Endothelial cell of umbilical vein (primary cell): ENCODE measurements around the gene TEX9. TPM values are rescaled to one million over a fixed set of nuclear protein-coding genes. Genes with fewer than 3 reads are reported as not detected.
"Not testable (repeated sequence)": the region's sequence is repeated elsewhere in the genome, so short reads cannot be mapped to it uniquely, and the experiment has no call there.

ENCODE experiments used
- BruUV-seq: library from RNA; stranded (reverse); fragments of 400-500 nt; replicated peaks from 2 replicates; lab custom pipeline; 2021; lab: Mats Ljungman, UMichigan
- CTCF ChIA-PET: fragments of 300-600, 350-600 bp; sonication (Branson Sonifier 250); formaldehyde crosslinking; loops from one replicate; lab custom pipeline; 2021; ENCODE audit warnings: antibody characterized with exemption, inconsistent platforms; lab: Charles Lee
- POLR2A ChIA-PET: fragments of 300-600, 350-600 bp; sonication (Branson Sonifier 250); formaldehyde crosslinking; loops from one replicate; lab custom pipeline; 2021; ENCODE audit warnings: antibody characterized with exemption, inconsistent platforms; lab: Charles Lee
- DNase-seq: peaks from one replicate; pipeline ENCODE4 v3.0.0-alpha.2; 2011; ENCODE audit warnings: low read depth, low spot score
- FAIRE-seq: peaks from 2 replicates; lab custom pipeline; 2011; peaks lifted over from hg19 to GRCh38; lab: Jason Lieb, UNC
- H2AFZ ChIP-seq: 2 replicates; pipeline ENCODE4 v1.6.0; 2012; ENCODE audit warnings: low read depth, low read length, control low read depth, inconsistent platforms
- H3K27ac ChIP-seq: 2 replicates; pipeline ENCODE4 v1.5.1; 2011; ENCODE audit warnings: low read depth, mild to moderate bottlenecking, control low read depth, low read length, moderate library complexity; ENCODE audit not compliant: insufficient read depth
- H3K27me3 ChIP-seq, 2 experiments: 2 replicates each; pipeline versions ENCODE4 v1.6.0 to v1.6.1; 2011; ENCODE audit warnings: low read length in 2 of 2, mixed read lengths in 1 of 2; ENCODE audit not compliant: control insufficient read depth in 2 of 2, insufficient read depth in 2 of 2
- H3K36me3 ChIP-seq, 2 experiments: 2 replicates in 1 of 2; 3 replicates in 1 of 2; pipeline ENCODE4 v1.5.1; 2011; ENCODE audit warnings: low read length in 2 of 2, mild to moderate bottlenecking in 1 of 2, moderate library complexity in 1 of 2; ENCODE audit not compliant: control insufficient read depth in 2 of 2, insufficient read depth in 2 of 2; ENCODE audit errors: extremely low read depth in 1 of 2
- H3K4me1 ChIP-seq: 3 replicates; pipeline ENCODE4 v1.5.1; 2011; ENCODE audit warnings: mild to moderate bottlenecking, low read length; ENCODE audit not compliant: control insufficient read depth, insufficient read depth; ENCODE audit errors: extremely low read depth
- H3K4me2 ChIP-seq: 2 replicates; pipeline ENCODE4 v1.6.1; 2011; ENCODE audit warnings: low read length, control low read depth, mixed read lengths; ENCODE audit not compliant: insufficient read depth
- H3K4me3 ChIP-seq, 3 experiments: fragments of 200-600 bp in 1 of 3; sonication (generic), shearing (Covaris generic) in 1 of 3; replicated peaks in 1 of 3; 2 replicates each; pipeline ENCODE4 v1.5.1; 2011 to 2016; ENCODE audit warnings: control low read depth in 3 of 3, low read length in 3 of 3, mild to moderate bottlenecking in 2 of 3, inconsistent platforms in 1 of 3, low read depth in 1 of 3, moderate library complexity in 1 of 3; ENCODE audit not compliant: insufficient read depth in 1 of 3
- H3K79me2 ChIP-seq: 2 replicates; pipeline ENCODE4 v1.6.0; 2012; ENCODE audit warnings: low read length, inconsistent platforms; ENCODE audit not compliant: control insufficient read depth, insufficient read depth
- H3K9ac ChIP-seq: replicated peaks from 2 replicates; pipeline ENCODE3; 2011; ENCODE audit warnings: low read length, control low read depth; ENCODE audit not compliant: insufficient read depth; ENCODE audit errors: extremely low read depth
- H3K9me1 ChIP-seq: replicated peaks from 3 replicates; pipeline ENCODE4 v1.6.0; 2011; ENCODE audit warnings: mild to moderate bottlenecking, low read length; ENCODE audit not compliant: control insufficient read depth, insufficient read depth; ENCODE audit errors: extremely low read depth
- H3K9me3 ChIP-seq: replicated peaks from 2 replicates; pipeline ENCODE4 v1.5.1; 2012; ENCODE audit warnings: low read length, inconsistent platforms; ENCODE audit not compliant: control insufficient read depth, insufficient read depth
- H4K20me1 ChIP-seq: replicated peaks from 2 replicates; pipeline ENCODE3; 2011; ENCODE audit warnings: mild to moderate bottlenecking, low read length; ENCODE audit not compliant: control insufficient read depth, insufficient read depth; ENCODE audit errors: extremely low read depth
- FOS ChIP-seq: IDR thresholded peaks from 2 replicates; pipeline ENCODE4 v1.6.1; 2011; ENCODE audit warnings: mild to moderate bottlenecking, low read length, moderate library complexity, borderline replicate concordance; ENCODE audit not compliant: insufficient read depth
- GATA2 ChIP-seq: IDR thresholded peaks from 2 replicates; pipeline ENCODE4 v1.7.0; 2011; ENCODE audit warnings: low read depth, mild to moderate bottlenecking, moderate library complexity, mixed read lengths, low read length; ENCODE audit not compliant: insufficient read length, insufficient read depth
- MYC ChIP-seq: IDR thresholded peaks from one replicate; pipeline ENCODE4 v1.6.1; 2011; ENCODE audit warnings: mild to moderate bottlenecking, low read depth, low read length
- POLR2AphosphoS5 ChIP-seq: IDR thresholded peaks from 2 replicates; pipeline ENCODE4 v1.6.1; 2012; ENCODE audit warnings: low read depth, mild to moderate bottlenecking, control low read depth, low read length, moderate library complexity; ENCODE audit not compliant: insufficient read depth
- dilution Hi-C: fragments of 300-500 bp; cut with MboI; formaldehyde crosslinking; loops from one replicate; pipeline ENCODE4 v1.15.0; 2019; ENCODE audit warnings: low sequenced_read_pairs; ENCODE audit not compliant: extremely low pct_ligation_motif_present
- intact Hi-C: fragments of 100-400 bp; cut with micrococcal nuclease; formaldehyde crosslinking; loops from one replicate; pipeline ENCODE4 v1.10.0; 2022
- polyA plus RNA-seq, 4 experiments: library from polyadenylated mRNA; depleted of rRNA in 3 of 4; stranded (reverse) in 3 of 4; unstranded in 1 of 4; fragments of >200 nt; gene quantifications; 2 replicates each; pipeline versions ENCODE4 v1.2.1 to v1.2.3, GENCODE V29; 2011 to 2012; ENCODE audit warnings: missing spikeins in 1 of 4
- total RNA-seq: library from RNA; stranded (reverse); gene quantifications from 2 replicates; pipeline ENCODE4 v1.2.3, GENCODE V29; 2021

Gene TEX9
- total and polyA plus RNA-seq, 2 donors (not counting 3 experiments of a cell fraction or from before 2014, with no cell fraction given) = 0.33 to 1.7 TPM

- Histone ChIP-seq H2AFZ (no peak overlapping the region), H3K9ac (no peak overlapping the region), H3K4me1 (no peaks in the 10 kb centered on the region), H3K4me2 (no peak overlapping the region), H3K9me3 (no peaks in the 10 kb centered on the region), H3K4me3 (no peak overlapping the region), H3K79me2 (no peaks in the 10 kb centered on the region), H3K27me3 (peaks cover 0 to 5% of the 10 kb centered on the region in 2 experiments), H3K9me1 (no peaks in the 10 kb centered on the region), H3K36me3 (no peaks in the 10 kb centered on the region), H3K27ac (no peak overlapping the region), H4K20me1 (no peaks in the 10 kb centered on the region)
- intact Hi-C loops (no loop called here), dilution Hi-C loops (no loop called here)
- TF ChIP-seq POLR2AphosphoS5 (no peak), FOS (no peak), MYC (no peak), GATA2 (no peak)
- CTCF ChIA-PET = no interaction called here
- POLR2A ChIA-PET = no interaction called here
- FAIRE-seq (no peak), DNase-seq (no peak)
- no TSS peak for BruUV-seq
These were observed 6.4 kb downstream of the TEX9 start for GRCh38 chr15:56371495-56372147.

GRCh38 chr15:56374693-56375092 lies 9.5 kb downstream of the TEX9 start:
- DNase-seq, H3K36me3 ChIP-seq, CTCF ChIA-PET, dilution Hi-C loops, H3K27me3 ChIP-seq, H3K4me3 ChIP-seq, H3K9ac ChIP-seq, H3K4me1 ChIP-seq, H3K9me3 ChIP-seq, H3K9me1 ChIP-seq, H4K20me1 ChIP-seq, H3K4me2 ChIP-seq, intact Hi-C loops, H3K27ac ChIP-seq, BruUV-seq, H3K79me2 ChIP-seq, POLR2A ChIA-PET, H2AFZ ChIP-seq, FAIRE-seq: not testable (repeated sequence)

DNA sequence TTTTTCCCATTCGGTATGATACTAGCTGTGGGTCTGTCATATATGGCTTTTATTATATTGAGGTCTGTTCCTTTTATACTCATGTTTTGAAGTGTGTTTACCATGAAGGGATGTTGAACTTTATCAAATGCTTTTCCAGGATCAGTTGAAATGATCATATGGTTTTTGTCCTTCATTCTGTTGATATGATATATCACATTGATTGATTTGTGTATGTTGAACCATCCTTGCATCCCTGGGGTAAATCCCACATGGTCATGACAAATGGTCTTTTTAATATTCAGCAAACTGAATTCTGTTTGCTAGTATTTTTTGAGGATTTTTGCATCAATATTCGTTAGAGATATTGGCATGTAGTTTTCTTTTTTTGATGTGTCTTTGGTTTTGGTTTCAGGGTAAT lies 12.6 kb downstream of the TEX9 start:
- H3K9me3 ChIP-seq, H3K79me2 ChIP-seq, H2AFZ ChIP-seq, H3K9me1 ChIP-seq, CTCF ChIA-PET, dilution Hi-C loops, H3K27ac ChIP-seq, intact Hi-C loops, H3K4me1 ChIP-seq, POLR2A ChIA-PET, H4K20me1 ChIP-seq, BruUV-seq, H3K36me3 ChIP-seq, H3K4me3 ChIP-seq, DNase-seq, H3K4me2 ChIP-seq, H3K27me3 ChIP-seq, FAIRE-seq, H3K9ac ChIP-seq: not testable (repeated sequence)
